ENCODE results near the gene OR10G8.

GRCh38 chr11:123977731-123978347 is 48.8 kb upstream of the OR10G8 start, which contains the start of gene OR10S1:
- TF ChIP-seq TCF4 (CRISPR knock-in tag; IDR thresholded peaks at IDR 0.05; ENCODE audit: borderline replicate concordance) (no peak), ESRRG (CRISPR knock-in tag; IDR thresholded peaks at IDR 0.05) (no peak), SNAI2 (CRISPR knock-in tag; IDR thresholded peaks at IDR 0.05) (no peak), ZC3H10 (CRISPR knock-in tag; IDR thresholded peaks at IDR 0.05) (no peak)

Measured in SK-N-SH treated with all-trans-retinoic acid at 6 μM for 48 hours (cell line).